IMR-90 (cell line): ENCODE results near the gene HTRA2. TPM values are rescaled to one million over a fixed set of nuclear protein-coding genes. Genes with fewer than 3 reads are reported as not detected.

Experiments used
- ATAC-seq: fragments of 200-7000 bp; cut with Tn5 transposase; 2 replicates; pipeline ENCODE4 v1.9.1; 2020; ENCODE audit warnings: low read depth, mild to moderate bottlenecking, moderate library complexity
- BruUV-seq: library from RNA; stranded (reverse); fragments of 400-500 nt; replicated peaks from 2 replicates; lab custom pipeline; 2021; lab: Mats Ljungman, UMichigan
- CTCF ChIA-PET: fragments of 300-600 bp; formaldehyde crosslinking; extraction: SDS; loops from one replicate; lab custom pipeline; 2021; ENCODE audit warnings: antibody characterized with exemption; lab: Yijun Ruan, JAX
- POLR2A ChIA-PET: fragments of 300-600 bp; sonication (Branson Sonifier 250); formaldehyde crosslinking; loops from one replicate; lab custom pipeline; 2022; ENCODE audit warnings: antibody characterized with exemption; ENCODE audit not compliant: unreplicated experiment; lab: Charles Lee
- DNase-seq: peaks from one replicate; pipeline ENCODE4 v3.0.0; 2013
- H2AFZ ChIP-seq: replicated peaks from 2 replicates; pipeline ENCODE3; 2013; ENCODE audit warnings: low read length, mild to moderate bottlenecking; ENCODE audit not compliant: poor library complexity
- H2AK5ac ChIP-seq: 2 replicates; pipeline ENCODE4 v1.6.1; 2013; ENCODE audit warnings: low read depth, low read length, inconsistent platforms
- H2AK9ac ChIP-seq: replicated peaks from 2 replicates; pipeline ENCODE3; 2013; ENCODE audit warnings: mild to moderate bottlenecking, low read depth, low read length, moderate library complexity; ENCODE audit not compliant: poor library complexity
- H2BK120ac ChIP-seq: 2 replicates; pipeline ENCODE4 v1.6.1; 2013; ENCODE audit warnings: low read depth, low read length, inconsistent platforms
- H2BK15ac ChIP-seq: 3 replicates; pipeline ENCODE4 v1.6.1; 2013; ENCODE audit warnings: low read depth, low read length, inconsistent platforms
- H2BK20ac ChIP-seq: 2 replicates; pipeline ENCODE4 v1.6.1; 2013; ENCODE audit warnings: low read depth, mild to moderate bottlenecking, inconsistent platforms, low read length, moderate library complexity
- H2BK5ac ChIP-seq: 2 replicates; pipeline ENCODE4 v1.6.1; 2013; ENCODE audit warnings: mild to moderate bottlenecking, low read depth, low read length, inconsistent platforms; ENCODE audit not compliant: poor library complexity, severe bottlenecking
- H3K14ac ChIP-seq: replicated peaks from 2 replicates; pipeline ENCODE4 v1.6.1; 2013; ENCODE audit warnings: low read depth, low read length, inconsistent platforms
- H3K18ac ChIP-seq: 2 replicates; pipeline ENCODE4 v1.6.1; 2013; ENCODE audit warnings: low read depth, low read length, control low read depth
- H3K23ac ChIP-seq: 2 replicates; pipeline ENCODE4 v1.6.1; 2013; ENCODE audit warnings: low read depth, low read length, inconsistent platforms
- H3K27ac ChIP-seq: 2 replicates; pipeline ENCODE4 v1.5.1; 2013; ENCODE audit warnings: mild to moderate bottlenecking, control low read depth, low read length; ENCODE audit not compliant: insufficient read depth
- H3K27me3 ChIP-seq: 2 replicates; pipeline ENCODE4 v1.6.1; 2013; ENCODE audit warnings: low read length; ENCODE audit not compliant: control insufficient read depth, insufficient read depth
- H3K36me3 ChIP-seq: 2 replicates; pipeline ENCODE4 v1.6.1; 2013; ENCODE audit warnings: low read length, mixed read lengths; ENCODE audit not compliant: control insufficient read depth, insufficient read depth
- H3K4ac ChIP-seq: 2 replicates; pipeline ENCODE4 v1.6.1; 2013; ENCODE audit warnings: low read depth, low read length, inconsistent platforms
- H3K4me1 ChIP-seq: 2 replicates; pipeline ENCODE4 v1.6.1; 2013; ENCODE audit warnings: low read length, mixed read lengths; ENCODE audit not compliant: control insufficient read depth, insufficient read depth
- H3K4me2 ChIP-seq: 2 replicates; pipeline ENCODE4 v1.6.1; 2013; ENCODE audit warnings: low read depth, mild to moderate bottlenecking, control low read depth, low read length, moderate library complexity
- H3K4me3 ChIP-seq: 2 replicates; pipeline ENCODE4 v1.5.1; 2013; ENCODE audit warnings: low read depth, mild to moderate bottlenecking, control low read depth, low read length, moderate library complexity; ENCODE audit not compliant: insufficient read depth
- H3K56ac ChIP-seq: 2 replicates; pipeline ENCODE4 v1.6.1; 2013; ENCODE audit warnings: low read length, inconsistent platforms; ENCODE audit not compliant: insufficient read depth; ENCODE audit errors: extremely low read depth
- H3K79me1 ChIP-seq, 2 experiments: 2 replicates each; pipeline ENCODE4 v1.6.1; 2013; ENCODE audit warnings: low read length in 2 of 2, inconsistent platforms in 1 of 2, low read depth in 1 of 2
- H3K9ac ChIP-seq: 2 replicates; pipeline ENCODE4 v1.6.1; 2013; ENCODE audit warnings: low read depth, low read length, control low read depth
- H3K9me1 ChIP-seq: 2 replicates; pipeline ENCODE4 v1.6.1; 2013; ENCODE audit warnings: low read length, inconsistent platforms; ENCODE audit not compliant: insufficient read depth
- H3K9me3 ChIP-seq: 2 replicates; pipeline ENCODE4 v1.6.1; 2013; ENCODE audit warnings: low read length; ENCODE audit not compliant: control insufficient read depth, insufficient read depth
- H4K20me1 ChIP-seq: 2 replicates; pipeline ENCODE4 v1.6.1; 2013; ENCODE audit warnings: low read length, inconsistent platforms; ENCODE audit not compliant: insufficient read depth
- H4K5ac ChIP-seq: 2 replicates; pipeline ENCODE4 v1.6.1; 2013; ENCODE audit warnings: mild to moderate bottlenecking, low read depth, low read length, control low read depth
- H4K8ac ChIP-seq, 2 experiments: 2 replicates each; pipeline ENCODE4 v1.6.1; 2013; ENCODE audit warnings: low read depth in 2 of 2, low read length in 2 of 2, control low read depth in 1 of 2, inconsistent platforms in 1 of 2
- H4K91ac ChIP-seq: 2 replicates; pipeline ENCODE4 v1.6.1; 2013; ENCODE audit warnings: low read depth, low read length, inconsistent platforms; ENCODE audit not compliant: insufficient read depth
- CHD1 ChIP-seq: IDR thresholded peaks from 2 replicates; pipeline ENCODE4 v1.6.1; 2012; ENCODE audit warnings: low read depth, low read length, improper control_type of control experiment
- MAFK ChIP-seq: IDR thresholded peaks from 2 replicates; pipeline ENCODE4 v1.6.1; 2012; ENCODE audit warnings: low read depth, low read length, improper control_type of control experiment
- MXI1 ChIP-seq: IDR thresholded peaks from 2 replicates; pipeline ENCODE4 v1.6.1; 2012; ENCODE audit warnings: low read depth, mild to moderate bottlenecking, low read length, moderate library complexity, borderline replicate concordance
- NFE2L2 ChIP-seq: fragments of 150-350 bp; IDR thresholded peaks from 2 replicates; pipeline ENCODE4 v1.6.1; 2016; ENCODE audit warnings: low read depth, mild to moderate bottlenecking, low read length
- RAD21 ChIP-seq: IDR thresholded peaks from 2 replicates; pipeline ENCODE4 v1.6.1; 2012; ENCODE audit warnings: low read length, improper control_type of control experiment
- SMC3 ChIP-seq: fragments of 150-350 bp; IDR thresholded peaks from 2 replicates; pipeline ENCODE4 v1.6.1; 2016; ENCODE audit warnings: low read depth, mild to moderate bottlenecking, antibody characterized with exemption, low read length, moderate library complexity
- WGBS, 2 experiments: methylation state at CpG; one replicate each; pipeline versions ENCODE4 v1.1.5 to v1.1.7; 2013; ENCODE audit warnings: missing lambda C conversion rate in 2 of 2; ENCODE audit not compliant: insufficient read length in 1 of 2; ENCODE audit errors: extremely low coverage in 2 of 2; 5-methylcytosine and 5-hydroxymethylcytosine counted together
- dilution Hi-C: fragments of 300-500 bp; cut with HindIII; formaldehyde crosslinking; loops from one replicate; pipeline ENCODE4 v1.14.3; 2018; ENCODE audit warnings: low sequenced_read_pairs; ENCODE audit not compliant: unreplicated experiment
- in situ Hi-C: fragments of 300-500 bp; cut with MboI; formaldehyde crosslinking; loops from 3 replicates; pipeline ENCODE4 v1.14.3; 2019; ENCODE audit warnings: low sequenced_read_pairs, inconsistent platforms, mixed read lengths
- intact Hi-C: fragments of 100-400 bp; cut with micrococcal nuclease; formaldehyde crosslinking; loops from 2 replicates; pipeline ENCODE4 v1.10.0; 2022
- polyA plus RNA-seq, 3 experiments: library from polyadenylated mRNA; depleted of rRNA; stranded (reverse); fragments of >200 nt; gene quantifications; 2 replicates each; pipeline ENCODE4 v1.2.3, GENCODE V29; 2012; ENCODE audit warnings: low replicate concordance in 1 of 3
- total RNA-seq: library from RNA; depleted of rRNA; stranded (reverse); fragments of >200 nt; gene quantifications from 2 replicates; pipeline ENCODE4 v1.2.3, GENCODE V29; 2012
- TF ChIP-seq, protein P1 (sequence below): fragments of 150-350 bp; IDR thresholded peaks from 2 replicates; pipeline ENCODE4 v1.6.1; 2016; ENCODE audit warnings: low read depth, mild to moderate bottlenecking, low read length, moderate library complexity, borderline replicate concordance

Gene HTRA2
- total and polyA plus RNA-seq, 2 of the 4 experiments (the other 2 are of a cell fraction) = 23.6 to 28.1 TPM

DNA sequence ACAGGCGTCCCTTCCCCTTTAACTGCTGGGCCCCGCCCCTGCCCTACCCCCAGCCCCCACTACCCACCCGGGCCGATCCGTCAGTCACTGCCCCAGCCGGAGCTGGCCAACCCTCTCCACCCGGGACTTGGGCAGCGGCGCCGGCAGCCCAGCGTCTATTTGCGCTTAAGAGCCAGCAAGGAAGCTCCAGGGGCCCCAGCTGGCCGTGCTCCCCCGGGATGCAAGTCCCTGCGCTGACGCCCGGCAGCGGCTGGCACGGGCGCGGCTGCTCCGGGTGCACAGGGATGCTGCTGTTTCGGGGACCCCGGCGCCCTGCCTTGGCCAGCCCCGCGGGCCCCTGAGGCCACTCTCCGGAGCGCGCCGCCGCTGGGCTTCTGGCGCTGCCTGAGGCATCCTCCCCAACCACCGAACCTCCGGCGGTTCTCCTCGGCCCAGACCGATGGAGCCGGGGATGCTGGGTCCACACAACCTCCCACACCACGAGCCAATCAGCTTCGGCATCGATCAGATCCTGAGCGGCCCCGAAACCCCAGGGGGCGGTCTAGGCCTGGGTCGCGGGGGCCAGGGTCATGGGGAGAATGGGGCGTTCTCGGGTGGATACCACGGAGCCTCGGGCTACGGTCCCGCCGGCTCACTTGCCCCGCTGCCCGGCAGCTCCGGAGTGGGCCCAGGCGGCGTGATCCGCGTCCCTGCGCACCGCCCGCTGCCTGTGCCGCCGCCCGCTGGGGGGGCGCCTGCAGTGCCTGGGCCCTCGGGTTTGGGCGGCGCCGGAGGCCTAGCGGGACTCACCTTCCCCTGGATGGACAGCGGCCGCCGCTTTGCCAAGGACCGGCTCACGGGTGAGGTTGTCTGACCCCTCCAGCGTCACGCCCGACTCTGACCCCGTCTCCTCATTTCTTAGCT is 15.1 kb upstream of the HTRA2 start, which contains the start of gene TLX2:
TSS of gene TLX2 (plus strand) at position 83 of the 903 bp plus-strand sequence. CDS start at position 440, 357 bp downstream.
- Histone ChIP-seq H2BK20ac (no peak within 1 kb of the TSS), H3K4me2 (no peak within 1 kb of the TSS), H2BK120ac (no peak within 1 kb of the TSS), H3K9me1 (no peaks in the 10 kb centered on the region), H4K5ac (no peak within 1 kb of the TSS), H3K9ac (no peak within 1 kb of the TSS), H3K9me3 (peaks cover 20% of the 10 kb centered on the region), H4K91ac (no peak within 1 kb of the TSS), H3K36me3 (no peaks in the 10 kb centered on the region), H3K27ac (no peak within 1 kb of the TSS), H3K18ac (no peak within 1 kb of the TSS), H3K4ac (no peak within 1 kb of the TSS), H3K56ac (no peak within 1 kb of the TSS), H3K23ac (peak within 1 kb of the TSS; percentile 63; the same call in 1 of the 2 replicates), H2BK15ac (no peak within 1 kb of the TSS), H2AFZ (peak within 1 kb of the TSS; percentile 70), H3K4me1 (no peaks in the 10 kb centered on the region), H3K14ac (no peak within 1 kb of the TSS), H3K4me3 (no peak within 1 kb of the TSS), H3K79me1 (no peaks in the 10 kb centered on the region), H4K8ac (no peak within 1 kb of the TSS), H4K20me1 (0 out of 2 replicates have a peak, but pooled peaks cover 5% of the 10 kb centered on the region), H2BK5ac (no peak within 1 kb of the TSS), H2AK5ac (peak within 1 kb of the TSS; percentile 10; the same call in 1 of the 2 replicates), H2AK9ac (peak within 1 kb of the TSS; percentile 10), H3K27me3 (peaks cover 86% of the 10 kb centered on the region)
- TF ChIP-seq RAD21 = no peak
- no peak for TF ChIP-seq MAFK
- no peak for TF ChIP-seq CHD1
- no peak for TF ChIP-seq NFE2L2
- TF ChIP-seq, protein P1, sequence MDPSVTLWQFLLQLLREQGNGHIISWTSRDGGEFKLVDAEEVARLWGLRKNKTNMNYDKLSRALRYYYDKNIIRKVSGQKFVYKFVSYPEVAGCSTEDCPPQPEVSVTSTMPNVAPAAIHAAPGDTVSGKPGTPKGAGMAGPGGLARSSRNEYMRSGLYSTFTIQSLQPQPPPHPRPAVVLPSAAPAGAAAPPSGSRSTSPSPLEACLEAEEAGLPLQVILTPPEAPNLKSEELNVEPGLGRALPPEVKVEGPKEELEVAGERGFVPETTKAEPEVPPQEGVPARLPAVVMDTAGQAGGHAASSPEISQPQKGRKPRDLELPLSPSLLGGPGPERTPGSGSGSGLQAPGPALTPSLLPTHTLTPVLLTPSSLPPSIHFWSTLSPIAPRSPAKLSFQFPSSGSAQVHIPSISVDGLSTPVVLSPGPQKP = no peak
- TF ChIP-seq MXI1 = no peak
- no peak for TF ChIP-seq SMC3
- ChIA-PET CTCF (no interaction called here), POLR2A (interaction anchor here (0.6 kb wide), 1 partner anchor 31 kb away, joined by 3 read pairs; no protein-coding TSS in a partner anchor)
- WGBS, 2 experiments = 7% methylated on average over 31 of the region's 82 CpGs; no CpG with 5 or more reads in 1 of the 2 experiments
- intact Hi-C loops = no loop called here
- DNase-seq (no peak), ATAC-seq (peak; percentile 6; the same call in 1 of the 2 replicates)
- no TSS peak for BruUV-seq
- in situ Hi-C loops = no loop called here
- dilution Hi-C loops = no loop called here
